WERI-Rb-1 (cell line): ENCODE measurements around the gene MS4A15.

Experiments
- DNase-seq: peaks from one replicate; pipeline ENCODE4 v3.0.0-alpha.2; 2020
- H3K27ac ChIP-seq: fragments of 250-450 bp; sonication (Bioruptor Pico); 2 replicates; pipeline ENCODE4 v1.5.1; 2020; ENCODE audit warnings: mild to moderate bottlenecking, moderate library complexity
- H3K27me3 ChIP-seq: fragments of 250-450 bp; sonication (Bioruptor Pico); 2 replicates; pipeline ENCODE4 v1.5.1; 2021; ENCODE audit warnings: mild to moderate bottlenecking, low read depth, moderate library complexity; ENCODE audit not compliant: insufficient read depth, severe bottlenecking
- H3K36me3 ChIP-seq: fragments of 250-450 bp; sonication (Bioruptor Pico); 2 replicates; pipeline ENCODE4 v1.5.1; 2020; ENCODE audit warnings: mild to moderate bottlenecking, moderate library complexity
- H3K4me3 ChIP-seq: 2 replicates; pipeline ENCODE4 v1.5.1; 2011; ENCODE audit warnings: low read depth, mild to moderate bottlenecking, control low read depth, low read length
- H3K9me3 ChIP-seq: fragments of 250-450 bp; sonication (Bioruptor Pico); 2 replicates; pipeline ENCODE4 v1.5.1; 2021; ENCODE audit warnings: mild to moderate bottlenecking, moderate library complexity; ENCODE audit not compliant: severe bottlenecking
- TF ChIP-seq, protein P1 (sequence below): IDR thresholded peaks from 2 replicates; pipeline ENCODE4 v1.5.1; 2011; ENCODE audit warnings: low read depth, mild to moderate bottlenecking, control low read depth, inconsistent platforms, low read length

The MS4A15 gene

DNA sequence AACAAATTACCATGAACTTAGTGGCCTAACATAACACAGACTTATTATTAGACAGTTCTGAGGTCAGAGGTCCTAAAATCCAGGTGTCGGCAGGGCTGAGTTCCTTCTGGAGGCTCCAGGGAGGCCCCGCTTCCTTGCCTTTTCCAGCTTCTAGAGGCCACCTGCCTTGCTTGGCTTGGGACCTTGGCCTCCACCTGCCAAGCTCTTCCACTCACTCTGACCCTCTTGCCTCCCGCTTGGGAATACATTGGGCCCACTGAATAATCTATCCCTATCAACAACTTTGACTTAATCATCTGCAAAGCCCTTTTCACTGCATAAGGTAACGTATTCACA lies 25.3 kb downstream of the MS4A15 start:
- Histone ChIP-seq H3K36me3 (no peaks in the 10 kb centered on the region), H3K27ac (no peak overlapping the region), H3K4me3 (no peak overlapping the region), H3K9me3 (no peaks in the 10 kb centered on the region), H3K27me3 (no peaks in the 10 kb centered on the region)
- no peak for DNase-seq
- TF ChIP-seq, protein P1, sequence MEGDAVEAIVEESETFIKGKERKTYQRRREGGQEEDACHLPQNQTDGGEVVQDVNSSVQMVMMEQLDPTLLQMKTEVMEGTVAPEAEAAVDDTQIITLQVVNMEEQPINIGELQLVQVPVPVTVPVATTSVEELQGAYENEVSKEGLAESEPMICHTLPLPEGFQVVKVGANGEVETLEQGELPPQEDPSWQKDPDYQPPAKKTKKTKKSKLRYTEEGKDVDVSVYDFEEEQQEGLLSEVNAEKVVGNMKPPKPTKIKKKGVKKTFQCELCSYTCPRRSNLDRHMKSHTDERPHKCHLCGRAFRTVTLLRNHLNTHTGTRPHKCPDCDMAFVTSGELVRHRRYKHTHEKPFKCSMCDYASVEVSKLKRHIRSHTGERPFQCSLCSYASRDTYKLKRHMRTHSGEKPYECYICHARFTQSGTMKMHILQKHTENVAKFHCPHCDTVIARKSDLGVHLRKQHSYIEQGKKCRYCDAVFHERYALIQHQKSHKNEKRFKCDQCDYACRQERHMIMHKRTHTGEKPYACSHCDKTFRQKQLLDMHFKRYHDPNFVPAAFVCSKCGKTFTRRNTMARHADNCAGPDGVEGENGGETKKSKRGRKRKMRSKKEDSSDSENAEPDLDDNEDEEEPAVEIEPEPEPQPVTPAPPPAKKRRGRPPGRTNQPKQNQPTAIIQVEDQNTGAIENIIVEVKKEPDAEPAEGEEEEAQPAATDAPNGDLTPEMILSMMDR = no peak

DNA sequence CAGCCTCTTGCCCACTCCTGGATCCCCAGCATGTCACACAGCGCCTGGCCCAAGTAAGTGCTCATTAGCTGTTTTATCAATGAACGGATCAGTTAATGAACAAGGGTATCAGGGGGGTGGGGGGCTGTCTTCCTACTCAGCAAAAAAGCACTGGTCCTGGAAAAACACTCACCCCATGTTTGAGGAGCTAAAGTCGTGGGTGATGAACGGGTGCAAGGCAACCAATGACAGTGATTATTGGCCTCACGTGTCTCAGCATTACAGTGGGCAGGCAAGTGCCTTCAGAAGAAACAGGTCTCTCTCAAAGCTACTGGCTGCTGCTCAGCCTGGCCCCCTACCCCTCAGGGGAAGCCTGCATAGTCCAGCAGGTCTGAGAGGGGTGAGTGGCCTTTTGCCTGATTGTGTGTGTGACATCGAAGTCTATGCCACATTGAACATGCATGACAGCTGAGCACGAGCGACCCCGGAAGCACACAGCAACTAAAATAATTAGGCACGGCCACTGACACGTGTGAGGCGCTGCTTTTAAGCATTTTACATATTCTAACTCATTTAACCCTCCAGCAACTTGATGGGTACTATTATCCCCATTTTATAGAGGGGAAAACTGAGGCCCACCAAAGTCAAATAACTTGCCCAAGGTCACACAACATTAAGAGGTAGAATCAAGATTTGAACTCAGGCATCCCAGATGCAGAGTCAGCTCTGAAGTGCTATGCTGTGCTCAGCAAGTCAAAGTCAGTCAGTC lies 25.9 kb downstream of the MS4A15 start:
- no peak overlapping the region for H3K4me3 ChIP-seq

DNA sequence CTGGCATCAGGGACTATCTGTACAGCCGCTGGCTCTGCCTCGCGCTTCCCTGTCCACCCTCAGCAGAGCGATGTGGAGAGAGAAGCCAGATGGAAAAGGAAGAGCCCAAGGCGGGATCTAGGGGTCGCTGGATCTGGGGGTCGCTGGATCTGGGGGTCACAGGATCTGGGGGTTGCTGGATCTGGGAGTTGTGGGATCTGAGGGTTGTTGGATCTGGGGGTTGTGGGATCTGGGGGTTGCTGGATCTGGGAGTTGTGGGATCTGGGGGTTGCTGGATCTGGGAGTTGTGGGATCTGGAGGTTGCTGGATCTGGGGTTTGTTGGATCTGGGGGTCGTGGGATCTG lies 26.4 kb downstream of the MS4A15 start:
- Histone ChIP-seq H3K27ac (no peak overlapping the region), H3K9me3 (no peaks in the 10 kb centered on the region), H3K27me3 (no peaks in the 10 kb centered on the region), H3K4me3 (no peak overlapping the region), H3K36me3 (no peaks in the 10 kb centered on the region)
- TF ChIP-seq, protein P1 = no peak
- DNase-seq = no peak

More for the DNA sequence above, 25.9 kb downstream of the MS4A15 start:
- Histone ChIP-seq H3K36me3 (no peaks in the 10 kb centered on the region), H3K27me3 (no peaks in the 10 kb centered on the region), H3K27ac (no peak overlapping the region), H3K9me3 (no peaks in the 10 kb centered on the region)
- no peak for DNase-seq
- TF ChIP-seq, protein P1 = no peak

DNA sequence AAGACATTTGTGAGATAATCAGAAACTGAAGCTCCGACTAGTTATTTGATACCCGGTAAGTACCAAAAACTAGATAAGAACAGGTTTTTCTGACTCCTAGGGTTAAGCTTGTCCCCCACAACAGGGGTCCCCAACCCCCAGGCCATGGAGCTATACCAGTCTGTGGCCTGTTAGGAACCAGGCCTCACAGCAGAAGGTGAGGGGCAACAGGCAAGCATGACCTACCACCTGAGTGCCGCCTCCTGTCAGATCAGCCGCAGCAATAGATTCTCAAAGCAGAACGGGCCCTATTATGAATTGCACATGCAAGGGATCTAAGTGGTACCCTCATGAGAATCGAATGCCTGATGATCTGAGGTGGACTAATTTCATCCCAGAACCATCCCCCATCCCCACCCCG lies 27.2 kb downstream of the MS4A15 start:
- TF ChIP-seq, protein P1 = no peak
- Histone ChIP-seq H3K9me3 (no peaks in the 10 kb centered on the region), H3K4me3 (no peak overlapping the region), H3K27ac (no peak overlapping the region), H3K27me3 (no peaks in the 10 kb centered on the region), H3K36me3 (no peaks in the 10 kb centered on the region)
- DNase-seq = no peak

DNA sequence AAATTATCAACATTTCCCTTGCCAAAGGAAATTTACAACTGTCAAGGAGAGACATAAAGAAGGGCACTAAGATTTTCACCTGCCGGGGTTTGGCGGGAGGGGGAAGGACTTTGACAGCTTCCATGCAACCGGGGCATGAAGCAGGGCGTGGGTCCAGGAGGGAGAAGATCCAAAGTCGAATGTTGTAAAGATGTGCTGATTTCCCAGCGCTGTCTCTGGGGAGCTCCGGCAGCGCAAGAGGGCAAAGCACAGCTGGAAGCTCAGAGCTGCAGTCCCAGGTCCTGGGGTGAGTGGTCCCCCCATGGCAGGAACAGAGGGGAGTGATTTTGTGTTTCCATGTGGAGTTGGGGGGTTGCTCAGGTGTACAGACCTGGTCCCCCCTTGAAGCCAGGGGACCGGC lies 28.5 kb downstream of the MS4A15 start, which contains the start of gene MS4A10:
TSS of gene MS4A10 (plus strand) at position 198 of the 400 bp plus-strand sequence. CDS start 5,003 bp downstream, outside the sequence.
- Histone ChIP-seq H3K27me3 (no peaks in the 10 kb centered on the region), H3K36me3 (no peaks in the 10 kb centered on the region), H3K4me3 (no peak within 1 kb of the TSS), H3K27ac (no peak within 1 kb of the TSS), H3K9me3 (no peaks in the 10 kb centered on the region)
- TF ChIP-seq, protein P1 = no peak
- no peak for DNase-seq

DNA sequence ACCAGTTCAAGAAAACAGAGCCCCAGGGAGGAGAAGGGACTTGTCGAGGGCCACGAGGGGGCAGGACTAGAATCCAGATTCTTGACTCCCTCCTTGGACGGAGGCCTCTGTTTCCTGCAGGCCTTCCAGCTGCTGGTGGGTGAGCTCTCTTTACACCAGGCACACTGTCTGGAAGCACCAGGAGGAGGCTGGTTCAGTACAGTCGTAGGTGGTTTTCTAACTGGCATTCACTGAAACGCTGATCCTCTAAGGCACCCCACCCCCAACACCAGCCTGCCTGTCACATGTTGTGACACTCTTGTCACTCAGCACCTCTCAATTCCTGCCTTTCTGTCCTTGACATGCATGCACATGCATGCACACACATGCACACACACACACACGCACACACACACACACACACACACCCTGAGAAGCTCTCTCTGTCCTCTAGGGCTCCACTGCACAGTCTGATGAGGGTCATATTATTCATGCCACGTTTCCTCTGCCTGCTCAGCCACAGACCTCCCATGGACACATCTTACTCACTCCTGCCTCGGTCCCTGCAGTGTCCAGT lies 29.2 kb downstream of the MS4A15 start:
- Histone ChIP-seq H3K9me3 (no peaks in the 10 kb centered on the region), H3K4me3 (no peak overlapping the region), H3K36me3 (no peaks in the 10 kb centered on the region), H3K27ac (no peak overlapping the region), H3K27me3 (no peaks in the 10 kb centered on the region)
- no peak for DNase-seq
- TF ChIP-seq, protein P1 = no peak
